ENCODE data around the gene RBMS1. TPM values are rescaled to one million over a fixed set of nuclear protein-coding genes. Genes with fewer than 3 reads are reported as not detected.

The RBMS1 gene
- total and polyA plus RNA-seq, 2 donors (not counting 1 experiment from before 2014, with no cell fraction given), result 18.0 to 36.7 TPM

DNA sequence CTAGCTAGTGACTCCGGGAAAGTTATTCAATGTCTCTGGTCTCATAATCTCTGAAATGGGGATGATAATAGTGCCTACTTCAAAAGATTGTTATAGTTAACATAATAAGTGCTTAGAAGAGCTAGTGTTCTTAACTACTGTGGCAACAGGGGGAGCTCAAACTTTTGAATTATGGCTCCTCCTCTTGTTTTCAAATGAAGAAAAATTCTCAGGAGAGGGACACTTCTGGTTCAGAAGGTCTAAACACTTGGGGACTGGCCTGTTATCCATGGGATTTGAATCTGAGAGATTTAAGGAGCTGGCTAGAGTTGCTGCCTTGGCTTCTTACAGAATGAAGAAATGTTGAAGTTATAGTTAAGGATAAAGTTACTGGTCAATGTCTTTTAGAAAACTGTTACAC lies 201.4 kb downstream of the RBMS1 start:
- ChIA-PET CTCF (interaction anchor here (0.8 to 2.4 kb wide), 2 partner anchors 22 to 40 kb away, joined by 3 to 9 read pairs; no protein-coding TSS in a partner anchor), POLR2A (no interaction called here)
- H4K20me1 ChIP-seq (ENCODE audit: control insufficient read depth, insufficient read depth, low read length, poor library complexity, severe bottlenecking), result no peaks in the 10 kb centered on the region
- DNase-seq (no peak), ATAC-seq (ENCODE audit: low read depth) (no peak)
- Mint-ChIP-seq H3K4me1 (peaks cover 7% of the 10 kb centered on the region), H3K27me3 (no peaks in the 10 kb centered on the region), H3K9me3 (ENCODE audit: insufficient read depth) (no peaks in the 10 kb centered on the region), H3K4me3 (no peak overlapping the region), H3K27ac (no peak overlapping the region)
- WGBS (ENCODE audit: insufficient coverage), result no CpG with 5 or more reads among the region's 1 CpG
- no peak overlapping the region for H3K4me2 ChIP-seq (replicated peaks; ENCODE audit: low read depth, low read length, poor library complexity, severe bottlenecking)
- H3K4me1 ChIP-seq (ENCODE audit: control insufficient read depth in 2 of 2, insufficient read depth in 2 of 2, low read length in 2 of 2), result no peaks in the 10 kb centered on the region
- no peak overlapping the region for H3K9ac ChIP-seq (ENCODE audit: low read length)
- no peaks in the 10 kb centered on the region for H3K27me3 ChIP-seq (replicated peaks in 1 of 4; ENCODE audit: control extremely low read depth in 1 of 4, control insufficient read depth in 3 of 4, insufficient read depth in 4 of 4, low read length in 3 of 4)
- no peak overlapping the region for H2AFZ ChIP-seq (ENCODE audit: insufficient read depth, low read depth, low read length, poor library complexity, severe bottlenecking)
- no peak overlapping the region for H3K4me3 ChIP-seq (ENCODE audit: control extremely low read depth in 1 of 5, extremely low read depth in 1 of 5, insufficient read depth in 1 of 5, low read depth in 2 of 5, low read length in 4 of 5)
- H3K27ac ChIP-seq (ENCODE audit: low read length in 2 of 2), result no peak overlapping the region
- intact Hi-C loops (cut with micrococcal nuclease), result no loop called here
- H3K79me2 ChIP-seq (ENCODE audit: control insufficient read depth, insufficient read depth, low read length), result no peaks in the 10 kb centered on the region
- H3K9me3 ChIP-seq (ENCODE audit: control extremely low read depth in 1 of 3, control insufficient read depth in 2 of 3, insufficient read depth in 1 of 3, low read length in 2 of 3), result no peaks in the 10 kb centered on the region
- H3K36me3 ChIP-seq (replicated peaks in 1 of 2; ENCODE audit: control extremely low read depth in 1 of 2, control insufficient read depth in 1 of 2, extremely low read depth in 1 of 2, insufficient read depth in 2 of 2, low read length in 1 of 2), result peaks cover 7 to 26% of the 10 kb centered on the region in 2 experiments
- TF ChIP-seq, protein P1, sequence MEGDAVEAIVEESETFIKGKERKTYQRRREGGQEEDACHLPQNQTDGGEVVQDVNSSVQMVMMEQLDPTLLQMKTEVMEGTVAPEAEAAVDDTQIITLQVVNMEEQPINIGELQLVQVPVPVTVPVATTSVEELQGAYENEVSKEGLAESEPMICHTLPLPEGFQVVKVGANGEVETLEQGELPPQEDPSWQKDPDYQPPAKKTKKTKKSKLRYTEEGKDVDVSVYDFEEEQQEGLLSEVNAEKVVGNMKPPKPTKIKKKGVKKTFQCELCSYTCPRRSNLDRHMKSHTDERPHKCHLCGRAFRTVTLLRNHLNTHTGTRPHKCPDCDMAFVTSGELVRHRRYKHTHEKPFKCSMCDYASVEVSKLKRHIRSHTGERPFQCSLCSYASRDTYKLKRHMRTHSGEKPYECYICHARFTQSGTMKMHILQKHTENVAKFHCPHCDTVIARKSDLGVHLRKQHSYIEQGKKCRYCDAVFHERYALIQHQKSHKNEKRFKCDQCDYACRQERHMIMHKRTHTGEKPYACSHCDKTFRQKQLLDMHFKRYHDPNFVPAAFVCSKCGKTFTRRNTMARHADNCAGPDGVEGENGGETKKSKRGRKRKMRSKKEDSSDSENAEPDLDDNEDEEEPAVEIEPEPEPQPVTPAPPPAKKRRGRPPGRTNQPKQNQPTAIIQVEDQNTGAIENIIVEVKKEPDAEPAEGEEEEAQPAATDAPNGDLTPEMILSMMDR (IDR thresholded peaks at IDR 0.05), result no peak
- TF ChIP-seq EZH2 (IDR thresholded peaks at IDR 0.05; ENCODE audit: borderline replicate concordance, insufficient read depth, low read depth, low read length, poor library complexity, severe bottlenecking), result no peak

DNA sequence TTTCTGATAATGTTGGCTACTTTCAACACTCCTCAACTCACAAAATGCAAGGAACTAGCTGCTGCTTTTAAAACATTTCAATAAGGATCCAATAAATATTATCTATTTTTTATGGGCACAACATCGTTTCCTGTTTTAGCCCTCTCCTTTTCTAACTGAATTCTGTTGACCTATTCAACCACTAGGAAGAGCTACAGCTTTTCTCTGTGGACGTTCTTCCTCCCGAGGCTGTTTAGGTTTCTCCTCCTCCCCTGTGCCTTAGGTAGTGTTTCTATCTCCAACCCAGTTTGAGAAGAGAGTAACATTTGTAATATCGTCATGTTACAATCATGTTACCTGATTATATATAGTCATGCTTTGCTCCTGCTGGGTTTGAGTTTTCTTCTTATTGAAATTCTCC lies 202.2 kb downstream of the RBMS1 start:
- Histone ChIP-seq H3K9ac (ENCODE audit: low read length) (no peak overlapping the region), H3K4me3 (ENCODE audit: control extremely low read depth in 1 of 5, extremely low read depth in 1 of 5, insufficient read depth in 1 of 5, low read depth in 2 of 5, low read length in 4 of 5) (no peak overlapping the region), H3K4me1 (ENCODE audit: control insufficient read depth in 2 of 2, insufficient read depth in 2 of 2, low read length in 2 of 2) (no peaks in the 10 kb centered on the region), H4K20me1 (ENCODE audit: control insufficient read depth, insufficient read depth, low read length, poor library complexity, severe bottlenecking) (no peaks in the 10 kb centered on the region), H3K4me2 (replicated peaks; ENCODE audit: low read depth, low read length, poor library complexity, severe bottlenecking) (no peak overlapping the region), H3K27me3 (replicated peaks in 1 of 4; ENCODE audit: control extremely low read depth in 1 of 4, control insufficient read depth in 3 of 4, insufficient read depth in 4 of 4, low read length in 3 of 4) (no peaks in the 10 kb centered on the region), H3K27ac (ENCODE audit: low read length in 2 of 2) (no peak overlapping the region), H3K36me3 (replicated peaks in 1 of 2; ENCODE audit: control extremely low read depth in 1 of 2, control insufficient read depth in 1 of 2, extremely low read depth in 1 of 2, insufficient read depth in 2 of 2, low read length in 1 of 2) (peaks cover 7 to 24% of the 10 kb centered on the region in 2 experiments), H3K79me2 (ENCODE audit: control insufficient read depth, insufficient read depth, low read length) (no peaks in the 10 kb centered on the region), H2AFZ (ENCODE audit: insufficient read depth, low read depth, low read length, poor library complexity, severe bottlenecking) (no peak overlapping the region), H3K9me3 (ENCODE audit: control extremely low read depth in 1 of 3, control insufficient read depth in 2 of 3, insufficient read depth in 1 of 3, low read length in 2 of 3) (no peaks in the 10 kb centered on the region)
- no peaks in the 10 kb centered on the region for H3K9me3 Mint-ChIP-seq (ENCODE audit: insufficient read depth)
- H3K27ac Mint-ChIP-seq, result no peak overlapping the region
- no CpG with 5 or more reads among the region's 4 CpGs for WGBS (ENCODE audit: insufficient coverage)
- no peaks in the 10 kb centered on the region for H3K27me3 Mint-ChIP-seq
- no peak overlapping the region for H3K4me3 Mint-ChIP-seq
- ChIA-PET CTCF (interaction anchor here (0.9 to 2.4 kb wide), 4 partner anchors 11 to 181 kb away, joined by 3 to 9 read pairs (median 5); no protein-coding TSS in a partner anchor), POLR2A (no interaction called here)
- ATAC-seq (ENCODE audit: low read depth), result no peak
- no peak for DNase-seq
- H3K4me1 Mint-ChIP-seq, result peaks cover 7% of the 10 kb centered on the region
- intact Hi-C loops (cut with micrococcal nuclease), result no loop called here
- TF ChIP-seq, protein P1 (IDR thresholded peaks at IDR 0.05), result no peak
- TF ChIP-seq EZH2 (IDR thresholded peaks at IDR 0.05; ENCODE audit: borderline replicate concordance, insufficient read depth, low read depth, low read length, poor library complexity, severe bottlenecking), result no peak
